OCI-LY3 (cell line): ENCODE results near the gene LMO1.

Experiments used
- H2AFZ ChIP-seq: fragments of 200-600, 300-600 bp; shearing (Covaris generic); 2 replicates; pipeline ENCODE4 v1.6.0; 2014; ENCODE audit warnings: antibody characterized with exemption, low read depth, low read length
- H3K27ac ChIP-seq: fragments of 200-600, 300-600 bp; sonication (generic); 2 replicates; pipeline ENCODE4 v1.5.1; 2014; ENCODE audit warnings: mild to moderate bottlenecking, low read length, moderate library complexity, mixed read lengths
- H3K27me3 ChIP-seq: fragments of 200-600, 300-600 bp; sonication (generic); 2 replicates; pipeline ENCODE4 v1.6.1; 2014; ENCODE audit warnings: low read depth, low read length, mixed read lengths
- H3K36me3 ChIP-seq: fragments of 200-600, 300-600 bp; sonication (generic); replicated peaks from 2 replicates; pipeline ENCODE3; 2014; ENCODE audit warnings: low read depth, low read length, mixed read lengths
- H3K4me1 ChIP-seq: fragments of 300-600, 200-600 bp; sonication (generic); 2 replicates; pipeline ENCODE4 v1.6.1; 2014; ENCODE audit warnings: low read length, mixed read lengths
- H3K4me2 ChIP-seq: fragments of 200-600, 300-600 bp; sonication (generic); 2 replicates; pipeline ENCODE4 v1.6.1; 2014; ENCODE audit warnings: low read length, mixed read lengths
- H3K4me3 ChIP-seq: fragments of 300-600, 200-600 bp; sonication (generic); 2 replicates; pipeline ENCODE4 v1.5.1; 2014; ENCODE audit warnings: antibody characterized with exemption, mild to moderate bottlenecking, low read length, moderate library complexity
- H3K79me2 ChIP-seq: fragments of 300-600, 200-600 bp; shearing (Covaris generic); 2 replicates; pipeline ENCODE4 v1.6.1; 2014; ENCODE audit warnings: mild to moderate bottlenecking, low read length, mixed read lengths
- H3K9ac ChIP-seq: fragments of 300-600, 200-600 bp; shearing (Covaris generic); 2 replicates; pipeline ENCODE4 v1.6.0; 2014; ENCODE audit warnings: mild to moderate bottlenecking, low read length, moderate library complexity
- H3K9me3 ChIP-seq: fragments of 200-600, 300-600 bp; shearing (Covaris generic); 2 replicates; pipeline ENCODE4 v1.6.1; 2014; ENCODE audit warnings: low read length, mixed read lengths; ENCODE audit not compliant: insufficient read depth
- H4K20me1 ChIP-seq: fragments of 200-600, 300-600 bp; sonication (generic); 2 replicates; pipeline ENCODE4 v1.6.1; 2016; ENCODE audit warnings: low read length, mixed read lengths; ENCODE audit not compliant: insufficient read depth
- CTCF ChIP-seq: fragments of 200-600, 300-600 bp; sonication (generic); IDR thresholded peaks from 2 replicates; pipeline ENCODE4 v1.5.1; 2014; ENCODE audit warnings: antibody characterized with exemption, low read length, low read depth
- EZH2phosphoT487 ChIP-seq: fragments of 200-600 bp; shearing (Covaris generic); IDR thresholded peaks from 2 replicates; pipeline ENCODE4 v1.6.1; 2018; ENCODE audit warnings: antibody characterized with exemption, mixed run types, low read depth

LMO1 gene

GRCh38 chr11:8252388-8252787 is 11.3 kb downstream of the LMO1 start:
- H3K27me3 ChIP-seq, result 0 out of 2 replicates have a peak, but pooled peaks cover 11% of the 10 kb centered on the region
- no peaks in the 10 kb centered on the region for H4K20me1 ChIP-seq
- no peak overlapping the region for H3K9ac ChIP-seq
- no peaks in the 10 kb centered on the region for H3K9me3 ChIP-seq
- no peaks in the 10 kb centered on the region for H3K36me3 ChIP-seq
- no peak overlapping the region for H2AFZ ChIP-seq
- no peaks in the 10 kb centered on the region for H3K79me2 ChIP-seq
- H3K4me3 ChIP-seq, result no peak overlapping the region
- no peak overlapping the region for H3K27ac ChIP-seq
- H3K4me1 ChIP-seq, result no peaks in the 10 kb centered on the region
- no peak overlapping the region for H3K4me2 ChIP-seq
- no peak for TF ChIP-seq CTCF
- no peak for TF ChIP-seq EZH2phosphoT487

GRCh38 chr11:8251616-8252295 is 11.9 kb downstream of the LMO1 start:
- Histone ChIP-seq H2AFZ (no peak overlapping the region), H4K20me1 (no peaks in the 10 kb centered on the region), H3K36me3 (no peaks in the 10 kb centered on the region), H3K9me3 (no peaks in the 10 kb centered on the region), H3K9ac (no peak overlapping the region), H3K4me3 (no peak overlapping the region), H3K4me1 (no peaks in the 10 kb centered on the region), H3K4me2 (no peak overlapping the region), H3K27me3 (0 out of 2 replicates have a peak, but pooled peaks cover 11% of the 10 kb centered on the region), H3K79me2 (no peaks in the 10 kb centered on the region), H3K27ac (no peak overlapping the region)
- TF ChIP-seq CTCF, result no peak
- TF ChIP-seq EZH2phosphoT487, result no peak

GRCh38 chr11:8250981-8251615 is 12.6 kb downstream of the LMO1 start:
- H3K36me3 ChIP-seq, result no peaks in the 10 kb centered on the region
- no peak overlapping the region for H3K4me3 ChIP-seq
- H3K4me1 ChIP-seq, result no peaks in the 10 kb centered on the region
- no peak overlapping the region for H3K27ac ChIP-seq
- H3K9me3 ChIP-seq, result no peaks in the 10 kb centered on the region
- H3K27me3 ChIP-seq, result peaks cover 11% of the 10 kb centered on the region; the same call in 1 of the 2 replicates
- no peak overlapping the region for H3K4me2 ChIP-seq
- no peak overlapping the region for H3K9ac ChIP-seq
- H2AFZ ChIP-seq, result no peak overlapping the region
- TF ChIP-seq EZH2phosphoT487 (no peak), CTCF (no peak)
- no peaks in the 10 kb centered on the region for H4K20me1 ChIP-seq
- no peaks in the 10 kb centered on the region for H3K79me2 ChIP-seq

GRCh38 chr11:8250434-8250833 is 13.2 kb downstream of the LMO1 start:
- H3K27me3 ChIP-seq, result peaks cover 11% of the 10 kb centered on the region

More at GRCh38 chr11:8250434-8250833, 13.2 kb downstream of the LMO1 start:
- Histone ChIP-seq H3K36me3 (no peaks in the 10 kb centered on the region), H2AFZ (no peak overlapping the region), H3K79me2 (no peaks in the 10 kb centered on the region), H3K9ac (no peak overlapping the region), H3K27ac (no peak overlapping the region), H3K9me3 (no peaks in the 10 kb centered on the region), H3K4me3 (no peak overlapping the region), H3K4me2 (no peak overlapping the region), H4K20me1 (no peaks in the 10 kb centered on the region), H3K4me1 (no peaks in the 10 kb centered on the region)
- TF ChIP-seq EZH2phosphoT487 (no peak), CTCF (no peak)
